ENCODE data around the gene TEX13C.

DNA sequence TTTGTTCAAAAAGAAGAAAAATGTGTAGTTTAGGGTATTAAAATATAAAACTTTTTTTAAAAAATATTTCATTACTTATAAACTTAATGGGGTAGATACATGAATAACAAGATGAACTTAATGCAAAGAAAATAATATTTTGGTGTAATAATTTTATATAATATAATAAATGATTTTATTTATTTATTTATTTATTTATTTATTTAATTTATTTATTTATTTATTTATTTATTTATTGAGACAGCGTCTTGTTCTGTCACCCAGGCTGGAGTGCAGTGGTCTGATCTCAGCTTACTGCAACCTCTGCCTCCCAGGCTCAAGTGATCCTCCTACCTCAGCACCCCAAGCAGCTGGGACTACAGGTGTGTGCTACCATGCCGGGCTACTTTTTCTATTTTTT lies 20.8 kb upstream of the TEX13C start:
- TF ChIP-seq, protein P1, sequence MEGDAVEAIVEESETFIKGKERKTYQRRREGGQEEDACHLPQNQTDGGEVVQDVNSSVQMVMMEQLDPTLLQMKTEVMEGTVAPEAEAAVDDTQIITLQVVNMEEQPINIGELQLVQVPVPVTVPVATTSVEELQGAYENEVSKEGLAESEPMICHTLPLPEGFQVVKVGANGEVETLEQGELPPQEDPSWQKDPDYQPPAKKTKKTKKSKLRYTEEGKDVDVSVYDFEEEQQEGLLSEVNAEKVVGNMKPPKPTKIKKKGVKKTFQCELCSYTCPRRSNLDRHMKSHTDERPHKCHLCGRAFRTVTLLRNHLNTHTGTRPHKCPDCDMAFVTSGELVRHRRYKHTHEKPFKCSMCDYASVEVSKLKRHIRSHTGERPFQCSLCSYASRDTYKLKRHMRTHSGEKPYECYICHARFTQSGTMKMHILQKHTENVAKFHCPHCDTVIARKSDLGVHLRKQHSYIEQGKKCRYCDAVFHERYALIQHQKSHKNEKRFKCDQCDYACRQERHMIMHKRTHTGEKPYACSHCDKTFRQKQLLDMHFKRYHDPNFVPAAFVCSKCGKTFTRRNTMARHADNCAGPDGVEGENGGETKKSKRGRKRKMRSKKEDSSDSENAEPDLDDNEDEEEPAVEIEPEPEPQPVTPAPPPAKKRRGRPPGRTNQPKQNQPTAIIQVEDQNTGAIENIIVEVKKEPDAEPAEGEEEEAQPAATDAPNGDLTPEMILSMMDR (IDR thresholded peaks at IDR 0.05; ENCODE audit: control extremely low read depth in 1 of 3, insufficient read depth in 1 of 3, low read depth in 1 of 3, low read length in 3 of 3), result no peak
- no peak for TF ChIP-seq CHD1 (IDR thresholded peaks at IDR 0.05; ENCODE audit: low read depth, low read length)
- no peak for TF ChIP-seq EGR1 (IDR thresholded peaks at IDR 0.05; ENCODE audit: borderline replicate concordance, low read depth, low read length)
- TF ChIP-seq GTF2F1 (IDR thresholded peaks at IDR 0.05; ENCODE audit: borderline replicate concordance, low read depth, low read length), result no peak

All from H1 (cell line).